Activated naive CD4-positive, alpha-beta T cell treated with anti-CD3 and anti-CD28 coated beads, Interleukin-2, amount 50 U/mL, for 16 hours (primary cell): ENCODE results near the gene SRCIN1.
"Not testable (repeated sequence)": the region's sequence is repeated elsewhere in the genome, so short reads cannot be mapped to it uniquely, and the experiment has no call there.

Source experiments
- DNase-seq: peaks from one replicate; pipeline ENCODE4 v3.0.0-alpha.2; 2020

SRCIN1 gene

GRCh38 chr17:38542286-38542685, 63.5 kb downstream of the SRCIN1 start:
- no peak for DNase-seq

GRCh38 chr17:38541281-38541680, 64.5 kb downstream of the SRCIN1 start:
- no peak for DNase-seq

GRCh38 chr17:38540514-38541045, 65.2 kb downstream of the SRCIN1 start:
- DNase-seq: no peak

GRCh38 chr17:38539386-38539785, 66.4 kb downstream of the SRCIN1 start:
- no peak for DNase-seq

- DNase-seq: no peak
These were observed 66.8 kb downstream of the SRCIN1 start for GRCh38 chr17:38538906-38539305.

GRCh38 chr17:38536661-38537060, 69.1 kb downstream of the SRCIN1 start:
- no peak for DNase-seq

- DNase-seq: no peak
These were observed 69.9 kb downstream of the SRCIN1 start for GRCh38 chr17:38535886-38536285.

- DNase-seq: no peak
These were observed 71.3 kb downstream of the SRCIN1 start for GRCh38 chr17:38534498-38534885.

GRCh38 chr17:38533866-38534497, 71.8 kb downstream of the SRCIN1 start:
- DNase-seq: no peak

- DNase-seq: no peak
These were observed 72.5 kb downstream of the SRCIN1 start for GRCh38 chr17:38533241-38533640.

- DNase-seq: no peak
These were observed 73.3 kb downstream of the SRCIN1 start for GRCh38 chr17:38532451-38532850.

- not testable (repeated sequence) for DNase-seq
These were observed 74.0 kb downstream of the SRCIN1 start for GRCh38 chr17:38531761-38532160.

GRCh38 chr17:38530856-38531255, 74.9 kb downstream of the SRCIN1 start:
- not testable (repeated sequence) for DNase-seq

- not testable (repeated sequence) for DNase-seq
These were observed 77.6 kb downstream of the SRCIN1 start for GRCh38 chr17:38528141-38528540.

- DNase-seq: not testable (repeated sequence)
These were observed 79.2 kb downstream of the SRCIN1 start for GRCh38 chr17:38526526-38526925.

GRCh38 chr17:38512473-38513058, 93.2 kb downstream of the SRCIN1 start:
- no peak for DNase-seq

- no peak for DNase-seq
These were observed 94.3 kb downstream of the SRCIN1 start for GRCh38 chr17:38511150-38512108.

- no peak for DNase-seq
These were observed 95.2 kb downstream of the SRCIN1 start for GRCh38 chr17:38510421-38511149.

GRCh38 chr17:38509772-38510420, 95.9 kb downstream of the SRCIN1 start:
- no peak for DNase-seq

GRCh38 chr17:38508954-38509771, 96.6 kb downstream of the SRCIN1 start:
- DNase-seq: peak; percentile 77

GRCh38 chr17:38508570-38508950, 97.2 kb downstream of the SRCIN1 start:
- DNase-seq: no peak
